Muscle layer of colon (tissue), 2 donors: ENCODE results near the gene JAG1.

Experiments used
- H3K27ac ChIP-seq: one replicate; pipeline ENCODE4 v1.7.0; 2013; ENCODE audit warnings: low read depth, mild to moderate bottlenecking, low read length, moderate library complexity
- H3K27me3 ChIP-seq, 2 donors: one replicate each; pipeline ENCODE4 v1.7.0; 2013; ENCODE audit warnings: low read length in 2 of 2, mild to moderate bottlenecking in 2 of 2; ENCODE audit not compliant: insufficient read depth in 2 of 2, control insufficient read depth in 1 of 2
- H3K36me3 ChIP-seq: one replicate; pipeline ENCODE4 v1.7.0; 2013; ENCODE audit warnings: mild to moderate bottlenecking, low read length; ENCODE audit not compliant: insufficient read depth
- H3K4me1 ChIP-seq: one replicate; pipeline ENCODE4 v1.7.0; 2013; ENCODE audit warnings: mild to moderate bottlenecking, low read length; ENCODE audit not compliant: insufficient read depth
- H3K4me3 ChIP-seq, 2 donors: one replicate each; pipeline ENCODE4 v1.7.0; 2013; ENCODE audit warnings: low read length in 2 of 2, low read depth in 1 of 2, mild to moderate bottlenecking in 1 of 2, moderate library complexity in 1 of 2
- H3K9ac ChIP-seq: one replicate; pipeline ENCODE4 v1.7.0; 2013; ENCODE audit warnings: low read length
- H3K9me3 ChIP-seq: one replicate; pipeline ENCODE4 v1.7.0; 2013; ENCODE audit warnings: mild to moderate bottlenecking, low read length
- donor health status: abdominal sarcoma.
- donor health status: Adenocarcinoma of cecum.

The JAG1 gene

GRCh38 chr20:10696650-10697049 lies 22.9 kb upstream of the JAG1 start:
- Histone ChIP-seq H3K4me3 (no peak overlapping the region), H3K27me3 (no peaks in the 10 kb centered on the region), H3K27ac (no peak overlapping the region), H3K36me3 (no peaks in the 10 kb centered on the region), H3K9me3 (no peaks in the 10 kb centered on the region), H3K4me1 (no peaks in the 10 kb centered on the region), H3K9ac (no peak overlapping the region)

DNA sequence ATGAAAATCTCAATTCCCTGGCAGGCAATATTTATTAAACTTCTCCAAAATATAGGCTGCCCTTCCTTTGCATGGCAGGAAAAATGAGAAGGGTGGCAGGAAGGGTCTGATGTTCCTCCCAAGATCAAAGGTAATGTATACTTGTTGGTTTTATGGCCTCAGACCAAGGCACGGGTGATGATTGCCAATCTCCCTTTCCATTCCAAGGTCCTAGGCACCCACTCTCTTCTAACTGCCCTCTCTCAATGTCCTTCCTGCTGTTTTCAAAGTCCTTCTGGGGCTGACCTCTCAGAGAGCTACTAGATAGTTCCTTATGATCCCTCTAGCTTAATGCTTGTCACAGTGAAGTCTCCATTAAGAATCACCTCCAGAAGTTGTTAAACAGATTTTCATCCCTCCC lies 15.6 kb upstream of the JAG1 start:
- H3K9me3 ChIP-seq = no peaks in the 10 kb centered on the region
- H3K9ac ChIP-seq = no peak overlapping the region
- H3K27ac ChIP-seq = no peak overlapping the region
- H3K4me3 ChIP-seq = no peak overlapping the region
- H3K27me3 ChIP-seq = no peaks in the 10 kb centered on the region
- no peaks in the 10 kb centered on the region for H3K4me1 ChIP-seq
- H3K36me3 ChIP-seq = no peaks in the 10 kb centered on the region

GRCh38 chr20:10687895-10688294 lies 14.1 kb upstream of the JAG1 start:
- no peaks in the 10 kb centered on the region for H3K36me3 ChIP-seq
- H3K27ac ChIP-seq = no peak overlapping the region
- H3K27me3 ChIP-seq = no peaks in the 10 kb centered on the region
- H3K9ac ChIP-seq = no peak overlapping the region
- H3K4me1 ChIP-seq = no peaks in the 10 kb centered on the region
- no peak overlapping the region for H3K4me3 ChIP-seq
- no peaks in the 10 kb centered on the region for H3K9me3 ChIP-seq

DNA sequence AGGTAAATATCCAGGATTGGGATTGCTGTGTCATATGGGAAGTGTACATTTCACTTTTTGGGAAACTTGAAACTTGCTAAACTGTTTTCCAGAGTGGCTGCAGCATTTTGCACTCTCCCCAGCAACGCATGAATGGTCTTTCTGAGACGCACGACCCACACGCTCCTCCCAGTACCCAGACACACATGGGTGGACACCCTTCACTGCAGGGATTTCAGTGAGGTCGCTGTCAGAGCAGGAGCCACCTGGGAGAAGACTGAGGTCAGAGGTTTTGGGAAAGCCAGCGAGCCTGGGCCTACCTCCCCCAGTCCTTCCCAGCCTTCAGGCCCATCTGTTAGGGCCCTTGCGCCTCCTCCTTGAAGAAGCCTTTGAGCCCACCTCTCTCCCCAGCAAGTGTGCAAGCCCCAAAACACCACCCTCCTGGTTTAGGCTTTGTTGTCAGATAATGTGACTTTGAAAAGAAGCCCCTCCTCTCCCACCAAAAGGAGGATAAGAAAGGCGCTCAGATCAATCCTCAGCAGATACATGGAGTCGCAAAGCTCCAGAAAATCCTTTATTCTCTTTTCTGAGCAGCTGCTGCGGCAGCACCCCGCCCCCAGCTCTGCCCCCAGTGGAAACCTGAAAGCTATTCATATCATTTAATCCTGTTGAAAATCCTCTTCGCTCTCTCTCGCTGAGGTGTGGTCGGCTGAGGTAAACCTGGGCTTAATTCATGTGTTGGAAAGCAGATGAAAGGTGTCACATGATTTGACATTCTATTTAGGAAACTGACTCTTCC lies 12.7 kb upstream of the JAG1 start:
- Histone ChIP-seq H3K36me3 (no peaks in the 10 kb centered on the region), H3K4me1 (no peaks in the 10 kb centered on the region), H3K4me3 (no peak overlapping the region), H3K27me3 (no peaks in the 10 kb centered on the region), H3K27ac (no peak overlapping the region), H3K9me3 (no peaks in the 10 kb centered on the region), H3K9ac (no peak overlapping the region)

- H3K27ac ChIP-seq = no peak overlapping the region
- H3K27me3 ChIP-seq = no peaks in the 10 kb centered on the region
- H3K4me3 ChIP-seq = no peak overlapping the region
- no peaks in the 10 kb centered on the region for H3K36me3 ChIP-seq
- no peaks in the 10 kb centered on the region for H3K9me3 ChIP-seq
- H3K4me1 ChIP-seq = no peaks in the 10 kb centered on the region
- H3K9ac ChIP-seq = no peak overlapping the region
Measured at GRCh38 chr20:10683537-10683936, 9.7 kb upstream of the JAG1 start.

GRCh38 chr20:10682939-10683338 lies 9.1 kb upstream of the JAG1 start:
- no peak overlapping the region for H3K27ac ChIP-seq
- H3K4me3 ChIP-seq = no peak overlapping the region
- no peak overlapping the region for H3K9ac ChIP-seq
- H3K27me3 ChIP-seq = no peaks in the 10 kb centered on the region
- H3K4me1 ChIP-seq = no peaks in the 10 kb centered on the region
- H3K9me3 ChIP-seq = no peaks in the 10 kb centered on the region
- H3K36me3 ChIP-seq = no peaks in the 10 kb centered on the region

GRCh38 chr20:10681494-10681893 lies 7.7 kb upstream of the JAG1 start:
- no peak overlapping the region for H3K9ac ChIP-seq
- H3K27ac ChIP-seq = no peak overlapping the region
- no peaks in the 10 kb centered on the region for H3K4me1 ChIP-seq
- no peaks in the 10 kb centered on the region for H3K27me3 ChIP-seq
- H3K36me3 ChIP-seq = no peaks in the 10 kb centered on the region
- no peaks in the 10 kb centered on the region for H3K9me3 ChIP-seq
- H3K4me3 ChIP-seq = no peak overlapping the region

DNA sequence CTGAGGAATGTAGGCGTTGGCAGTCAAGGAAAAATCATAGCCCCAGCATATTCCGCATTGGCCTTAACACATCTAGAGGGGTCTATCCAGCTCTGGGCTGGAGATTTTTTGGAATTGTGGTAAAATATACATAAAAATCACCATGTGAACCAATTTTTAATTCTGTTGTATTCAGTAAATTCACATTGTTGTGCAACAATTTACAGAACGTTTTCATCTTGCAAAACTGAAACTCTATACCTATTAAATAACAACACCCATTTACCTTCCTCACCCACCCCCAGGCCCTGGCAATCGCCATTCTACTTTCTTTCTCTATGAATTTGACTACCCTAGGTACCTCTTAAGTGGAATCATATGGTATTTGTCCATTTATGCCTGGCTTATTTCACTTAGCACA lies 6.8 kb upstream of the JAG1 start:
- H3K4me3 ChIP-seq = no peak overlapping the region

GRCh38 chr20:10679269-10679668 lies 5.5 kb upstream of the JAG1 start:
- Histone ChIP-seq H3K9me3 (no peaks in the 10 kb centered on the region), H3K27me3 (no peaks in the 10 kb centered on the region), H3K36me3 (no peaks in the 10 kb centered on the region), H3K4me1 (peaks cover 8% of the 10 kb centered on the region), H3K27ac (no peak overlapping the region), H3K4me3 (no peak overlapping the region), H3K9ac (no peak overlapping the region)

More for the DNA sequence above, 6.8 kb upstream of the JAG1 start:
- Histone ChIP-seq H3K4me1 (no peaks in the 10 kb centered on the region), H3K27ac (no peak overlapping the region), H3K9me3 (no peaks in the 10 kb centered on the region), H3K9ac (no peak overlapping the region), H3K27me3 (no peaks in the 10 kb centered on the region), H3K36me3 (no peaks in the 10 kb centered on the region)

DNA sequence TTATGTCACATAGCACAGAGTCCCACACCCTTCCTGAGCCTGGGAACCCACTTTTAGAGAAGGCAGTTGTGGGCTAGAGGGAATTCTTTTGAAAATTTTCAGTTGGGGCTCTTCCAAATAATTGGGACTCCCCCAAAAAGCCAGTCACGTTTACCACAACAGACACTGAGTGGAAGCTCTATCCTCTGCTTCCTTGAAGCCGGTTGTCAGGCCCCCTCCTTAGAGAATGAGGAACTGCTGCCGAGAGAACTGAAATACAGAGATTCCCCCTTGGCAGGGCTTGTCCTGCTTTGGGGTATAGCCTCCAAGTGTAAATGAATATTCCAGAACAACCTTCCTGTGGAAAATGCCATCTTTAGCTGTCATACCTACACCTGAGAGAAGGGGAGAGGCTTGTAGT lies 2.7 kb upstream of the JAG1 start:
- no peak overlapping the region for H3K9ac ChIP-seq
- no peak overlapping the region for H3K27ac ChIP-seq
- H3K9me3 ChIP-seq = no peaks in the 10 kb centered on the region
- no peaks in the 10 kb centered on the region for H3K36me3 ChIP-seq
- H3K4me3 ChIP-seq = no peak overlapping the region
- no peaks in the 10 kb centered on the region for H3K27me3 ChIP-seq
- H3K4me1 ChIP-seq = peaks cover 8% of the 10 kb centered on the region

DNA sequence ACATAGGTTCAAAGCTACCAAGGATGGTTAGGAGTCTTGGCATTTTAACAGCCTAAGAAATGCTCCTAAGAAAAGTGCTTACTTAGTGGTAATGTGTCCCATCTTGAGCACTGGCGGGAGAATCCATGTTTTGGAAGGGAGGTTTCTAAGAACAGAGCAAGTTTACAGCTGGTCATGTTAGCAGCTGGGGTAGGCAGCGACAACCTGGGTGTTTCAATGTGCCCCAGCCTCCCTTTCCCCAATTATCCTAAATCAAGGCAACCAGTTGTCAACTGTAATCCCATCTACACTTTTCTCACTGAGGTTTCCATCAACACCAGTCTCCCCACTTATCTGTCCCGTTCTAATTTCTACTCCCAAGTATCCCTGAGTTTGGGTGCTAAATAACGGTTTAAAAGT lies 1.6 kb upstream of the JAG1 start:
- peak overlapping the region; percentile 59 for H3K9ac ChIP-seq
- H3K4me3 ChIP-seq = peak overlapping the region in 1 of 2 donors; percentile 93
- H3K4me1 ChIP-seq = peaks cover 12% of the 10 kb centered on the region
- H3K9me3 ChIP-seq = no peaks in the 10 kb centered on the region
- no peaks in the 10 kb centered on the region for H3K27me3 ChIP-seq
- H3K27ac ChIP-seq = peak overlapping the region; percentile 97
- H3K36me3 ChIP-seq = no peaks in the 10 kb centered on the region
